ENCODE results near the gene TMPRSS6. TPM values are rescaled to one million over a fixed set of nuclear protein-coding genes. Genes with fewer than 3 reads are reported as not detected.

The TMPRSS6 gene
- total RNA-seq, 2 donors from 2014 or later: not detected

- no peaks in the 10 kb centered on the region for H3K4me1 ChIP-seq (ENCODE audit: control insufficient read depth in 1 of 2, low read depth in 2 of 2)
- no peak for ATAC-seq (ENCODE audit: insufficient number of reproducible peaks, low FRiP score, low read depth)
Measured at GRCh38 chr22:37105990-37106389, 3.5 kb downstream of the TMPRSS6 start.

GRCh38 chr22:37105154-37105553 is 4.4 kb downstream of the TMPRSS6 start:
- no peak for TF ChIP-seq CTCF (IDR thresholded peaks at IDR 0.05)
- H3K4me1 ChIP-seq (ENCODE audit: control insufficient read depth in 1 of 2, low read depth in 2 of 2): no peaks in the 10 kb centered on the region
- DNase-seq (ENCODE audit: low spot score) (no peak), ATAC-seq (ENCODE audit: insufficient number of reproducible peaks, low FRiP score, low read depth) (no peak)
- no peaks in the 10 kb centered on the region for H3K9me3 ChIP-seq
- H3K27ac ChIP-seq: no peak overlapping the region
- H3K27me3 ChIP-seq (replicated peaks; ENCODE audit: insufficient read depth): no peaks in the 10 kb centered on the region
- no peaks in the 10 kb centered on the region for H3K36me3 ChIP-seq
- no peak overlapping the region for H3K4me3 ChIP-seq

More at GRCh38 chr22:37105990-37106389, 3.5 kb downstream of the TMPRSS6 start:
- no peaks in the 10 kb centered on the region for H3K9me3 ChIP-seq
- H3K36me3 ChIP-seq: no peaks in the 10 kb centered on the region
- H3K27ac ChIP-seq: no peak overlapping the region
- DNase-seq (ENCODE audit: low spot score): no peak
- no peak overlapping the region for H3K4me3 ChIP-seq
- no peaks in the 10 kb centered on the region for H3K27me3 ChIP-seq (replicated peaks; ENCODE audit: insufficient read depth)
- TF ChIP-seq CTCF (IDR thresholded peaks at IDR 0.05): no peak

DNA sequence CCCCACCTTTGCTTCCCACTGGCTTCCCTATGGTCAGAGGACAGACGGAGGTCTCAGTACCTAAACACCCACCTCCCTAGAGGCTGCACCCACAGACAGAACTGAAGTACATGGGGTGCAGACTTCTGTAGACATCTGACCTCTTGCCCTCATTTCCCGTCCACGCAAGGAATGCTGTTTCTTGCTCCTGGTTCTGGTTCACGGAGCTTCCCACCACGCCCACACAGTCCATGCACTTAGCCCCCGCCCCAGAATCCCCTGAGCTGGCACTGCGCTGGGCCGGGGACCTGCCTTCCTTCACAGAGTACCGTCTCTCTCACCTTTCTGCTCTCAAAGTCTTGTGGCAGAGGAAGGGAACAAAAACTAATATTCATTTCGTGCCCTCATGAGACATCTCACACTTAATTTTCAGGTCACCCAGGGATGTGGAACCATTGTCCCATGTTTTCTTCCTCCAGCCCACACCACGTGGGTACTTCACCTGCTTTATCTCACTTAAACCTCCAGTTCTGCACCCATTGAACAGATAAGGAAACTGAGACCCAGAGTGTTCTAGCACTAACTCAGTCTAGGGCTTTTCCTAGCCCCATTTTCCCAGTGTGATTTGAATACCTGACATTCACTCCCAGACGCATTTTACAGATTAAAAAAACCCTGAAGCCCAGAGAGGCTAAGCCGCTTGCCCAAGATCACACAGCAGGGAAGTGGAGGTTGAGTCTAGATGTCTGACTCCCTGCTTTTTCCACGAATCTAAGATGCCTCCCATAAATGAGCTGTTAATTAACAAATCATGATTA is 5.7 kb downstream of the TMPRSS6 start:
- Histone ChIP-seq H3K4me1 (ENCODE audit: control insufficient read depth in 1 of 2, low read depth in 2 of 2) (no peaks in the 10 kb centered on the region), H3K9me3 (no peaks in the 10 kb centered on the region), H3K36me3 (no peaks in the 10 kb centered on the region), H3K27me3 (replicated peaks; ENCODE audit: insufficient read depth) (no peaks in the 10 kb centered on the region), H3K27ac (no peak overlapping the region), H3K4me3 (no peak overlapping the region)
- ATAC-seq (ENCODE audit: insufficient number of reproducible peaks, low FRiP score, low read depth) (no peak), DNase-seq (ENCODE audit: low spot score) (no peak)
- TF ChIP-seq CTCF (IDR thresholded peaks at IDR 0.05): no peak

DNA sequence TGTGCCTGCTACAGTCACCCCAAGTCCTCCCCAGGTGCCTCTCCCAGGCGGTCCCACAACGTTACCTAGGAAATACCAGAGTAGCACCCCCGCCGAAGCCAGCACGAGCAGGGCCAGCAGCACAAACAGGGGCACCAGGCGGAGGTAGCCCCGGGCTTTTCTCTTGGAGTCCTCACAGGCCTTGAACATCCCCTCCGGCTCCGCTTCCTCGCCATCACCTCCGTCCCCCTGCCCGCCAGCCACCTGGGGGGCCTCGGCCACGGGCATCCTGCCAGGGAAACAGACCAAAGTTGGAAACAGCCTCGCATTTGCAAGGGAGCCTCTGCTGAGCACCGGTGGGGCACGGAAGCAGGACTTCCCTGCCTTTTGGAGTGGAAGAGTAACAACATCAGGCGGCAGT is 6.4 kb downstream of the TMPRSS6 start:
- ATAC-seq (ENCODE audit: insufficient number of reproducible peaks, low FRiP score, low read depth) (no peak), DNase-seq (ENCODE audit: low spot score) (no peak)
- no peaks in the 10 kb centered on the region for H3K4me1 ChIP-seq (ENCODE audit: control insufficient read depth in 1 of 2, low read depth in 2 of 2)
- no peak overlapping the region for H3K4me3 ChIP-seq
- H3K36me3 ChIP-seq: no peaks in the 10 kb centered on the region
- TF ChIP-seq CTCF (IDR thresholded peaks at IDR 0.05): no peak
- H3K27ac ChIP-seq: no peak overlapping the region
- H3K9me3 ChIP-seq: no peaks in the 10 kb centered on the region
- no peaks in the 10 kb centered on the region for H3K27me3 ChIP-seq (replicated peaks; ENCODE audit: insufficient read depth)

- Histone ChIP-seq H3K36me3 (no peaks in the 10 kb centered on the region), H3K4me1 (ENCODE audit: control insufficient read depth in 1 of 2, low read depth in 2 of 2) (no peaks in the 10 kb centered on the region), H3K4me3 (no peak overlapping the region), H3K27me3 (replicated peaks; ENCODE audit: insufficient read depth) (no peaks in the 10 kb centered on the region), H3K27ac (no peak overlapping the region), H3K9me3 (no peaks in the 10 kb centered on the region)
- ATAC-seq (ENCODE audit: insufficient number of reproducible peaks, low FRiP score, low read depth): no peak
- TF ChIP-seq CTCF (IDR thresholded peaks at IDR 0.05): no peak
- no peak for DNase-seq (ENCODE audit: low spot score)
Measured at GRCh38 chr22:37101311-37102066, 8.0 kb downstream of the TMPRSS6 start.
